Thoracic aorta (tissue), 2 donors: ENCODE data around the gene MAFG. TPM values are rescaled to one million over a fixed set of nuclear protein-coding genes. Genes with fewer than 3 reads are reported as not detected.

ENCODE experiments used
- ATAC-seq: fragments of 150-250 bp; one replicate; pipeline ENCODE4 v1.8.0; 2017; ENCODE audit warnings: low read depth; ENCODE audit not compliant: insufficient number of reproducible peaks, low FRiP score
- DNase-seq: peaks from one replicate; pipeline ENCODE4 v3.0.0-alpha.2; 2020; ENCODE audit warnings: low spot score
- H3K27ac ChIP-seq, 2 donors: fragments of 200-600 bp; sonication (generic); 1 replicate in 1 of 2; 2 replicates in 1 of 2; pipeline ENCODE4 v1.5.1; 2016; ENCODE audit warnings: mild to moderate bottlenecking in 2 of 2, moderate library complexity in 2 of 2
- H3K27me3 ChIP-seq: fragments of 200-600 bp; sonication (generic); replicated peaks from 2 replicates; pipeline ENCODE4 v1.6.0; 2016; ENCODE audit warnings: mild to moderate bottlenecking; ENCODE audit not compliant: insufficient read depth
- H3K36me3 ChIP-seq: fragments of 200-600 bp; sonication (generic); one replicate; pipeline ENCODE4 v1.5.1; 2016
- H3K4me1 ChIP-seq, 2 donors: fragments of 200-600 bp; sonication (generic); 1 replicate in 1 of 2; 2 replicates in 1 of 2; pipeline versions ENCODE4 v1.5.1 to v1.6.0; 2016; ENCODE audit warnings: low read depth in 2 of 2, mild to moderate bottlenecking in 1 of 2; ENCODE audit not compliant: control insufficient read depth in 1 of 2
- H3K4me3 ChIP-seq: fragments of 200-600 bp; sonication (generic); 2 replicates; pipeline ENCODE4 v1.5.1; 2016; ENCODE audit warnings: mild to moderate bottlenecking
- H3K9me3 ChIP-seq: fragments of 200-600 bp; sonication (generic); 2 replicates; pipeline ENCODE4 v1.5.1; 2016
- total RNA-seq, 2 donors: library from RNA; depleted of rRNA; stranded (reverse); fragments of >200 nt; gene quantifications; one replicate each; pipeline versions ENCODE4 v1.1.0 to v1.2.3, GENCODE V29; 2016
- TF ChIP-seq, protein P1 (sequence below): fragments of 200-600 bp; sonication (generic); IDR thresholded peaks from one replicate; pipeline ENCODE4 v1.5.1; 2019; ENCODE audit warnings: antibody characterized with exemption

MAFG gene
- total RNA-seq, 2 donors from 2014 or later = 29.8 to 32.1 TPM

DNA sequence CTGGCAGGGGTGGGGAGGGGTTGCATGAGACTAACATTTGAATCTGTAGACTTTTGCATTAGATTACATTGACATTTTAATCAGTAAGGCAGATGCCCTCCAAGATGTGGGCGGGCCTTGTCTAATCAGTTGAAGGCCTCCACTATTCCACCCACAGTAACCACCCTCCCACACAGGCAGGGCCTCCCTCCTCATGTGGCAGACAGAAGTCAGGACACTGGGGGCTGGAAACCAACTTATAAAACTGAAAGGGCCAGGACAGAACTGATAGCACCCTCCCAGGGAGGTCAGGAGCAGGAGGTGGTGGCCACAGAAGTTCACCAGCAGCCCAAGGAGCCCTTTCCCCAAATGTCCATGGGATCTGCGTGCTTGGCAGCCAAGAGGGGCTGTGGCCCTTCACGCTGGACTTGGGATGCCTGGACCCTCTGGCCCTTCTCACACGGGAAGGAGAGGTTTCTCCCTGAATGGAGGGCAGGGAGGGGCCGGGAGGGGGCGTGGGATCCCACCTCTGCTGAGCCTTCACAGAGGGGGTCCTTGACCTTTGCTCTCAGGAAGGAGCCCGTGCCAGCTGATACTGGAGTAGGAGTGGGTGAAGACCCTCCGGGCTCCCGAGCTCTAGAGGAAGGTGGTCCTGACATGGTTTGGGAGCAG is 4.9 kb upstream of the MAFG start:
- H3K36me3 ChIP-seq = no peaks in the 10 kb centered on the region
- H3K27ac ChIP-seq = no peak overlapping the region
- no peak for ATAC-seq
- H3K4me1 ChIP-seq = peaks cover 10 to 20% of the 10 kb centered on the region in 2 donors
- no peak for DNase-seq
- TF ChIP-seq, protein P1, sequence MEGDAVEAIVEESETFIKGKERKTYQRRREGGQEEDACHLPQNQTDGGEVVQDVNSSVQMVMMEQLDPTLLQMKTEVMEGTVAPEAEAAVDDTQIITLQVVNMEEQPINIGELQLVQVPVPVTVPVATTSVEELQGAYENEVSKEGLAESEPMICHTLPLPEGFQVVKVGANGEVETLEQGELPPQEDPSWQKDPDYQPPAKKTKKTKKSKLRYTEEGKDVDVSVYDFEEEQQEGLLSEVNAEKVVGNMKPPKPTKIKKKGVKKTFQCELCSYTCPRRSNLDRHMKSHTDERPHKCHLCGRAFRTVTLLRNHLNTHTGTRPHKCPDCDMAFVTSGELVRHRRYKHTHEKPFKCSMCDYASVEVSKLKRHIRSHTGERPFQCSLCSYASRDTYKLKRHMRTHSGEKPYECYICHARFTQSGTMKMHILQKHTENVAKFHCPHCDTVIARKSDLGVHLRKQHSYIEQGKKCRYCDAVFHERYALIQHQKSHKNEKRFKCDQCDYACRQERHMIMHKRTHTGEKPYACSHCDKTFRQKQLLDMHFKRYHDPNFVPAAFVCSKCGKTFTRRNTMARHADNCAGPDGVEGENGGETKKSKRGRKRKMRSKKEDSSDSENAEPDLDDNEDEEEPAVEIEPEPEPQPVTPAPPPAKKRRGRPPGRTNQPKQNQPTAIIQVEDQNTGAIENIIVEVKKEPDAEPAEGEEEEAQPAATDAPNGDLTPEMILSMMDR = no peak
- no peaks in the 10 kb centered on the region for H3K9me3 ChIP-seq
- no peaks in the 10 kb centered on the region for H3K27me3 ChIP-seq
- no peak overlapping the region for H3K4me3 ChIP-seq

DNA sequence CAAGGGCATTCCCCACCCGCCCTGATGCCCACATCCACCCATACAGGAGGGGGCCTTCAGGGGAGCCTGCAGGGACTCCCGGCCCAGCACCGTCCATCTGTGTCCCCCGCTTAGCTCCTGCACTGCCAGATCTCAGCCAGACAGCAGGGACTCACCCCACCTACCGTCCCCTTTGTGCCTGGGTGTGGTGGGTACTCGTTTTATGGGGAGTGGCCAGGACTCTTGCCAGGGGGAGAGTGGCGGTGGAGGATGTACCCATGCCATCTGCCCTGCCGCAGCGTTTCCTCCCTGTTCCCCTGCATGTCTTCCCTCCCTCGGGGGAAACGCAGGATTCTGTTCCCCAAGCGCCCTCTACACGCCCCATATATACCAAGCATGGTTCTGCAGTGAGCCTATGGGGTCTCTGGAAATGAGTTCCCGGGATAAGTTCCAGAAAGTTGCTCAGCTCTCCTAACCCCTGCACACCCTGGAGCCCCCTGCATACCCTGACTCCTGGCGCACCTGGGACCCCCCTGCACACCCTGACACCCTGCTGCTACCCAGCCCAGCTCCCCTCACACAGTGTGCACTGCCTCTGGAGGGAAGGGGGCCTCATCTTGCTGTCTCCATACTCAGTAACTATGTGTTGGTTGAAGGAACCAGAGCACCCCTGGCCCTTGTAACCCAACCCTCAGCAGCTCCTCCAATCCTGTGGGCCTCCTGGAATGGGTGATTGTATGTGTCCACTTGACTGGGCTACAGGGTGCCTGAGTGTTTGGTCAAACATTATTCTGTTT is 4.2 kb upstream of the MAFG start:
- peaks cover 8 to 13% of the 10 kb centered on the region in 2 donors for H3K4me1 ChIP-seq
- TF ChIP-seq, protein P1 = no peak
- ATAC-seq = no peak

DNA sequence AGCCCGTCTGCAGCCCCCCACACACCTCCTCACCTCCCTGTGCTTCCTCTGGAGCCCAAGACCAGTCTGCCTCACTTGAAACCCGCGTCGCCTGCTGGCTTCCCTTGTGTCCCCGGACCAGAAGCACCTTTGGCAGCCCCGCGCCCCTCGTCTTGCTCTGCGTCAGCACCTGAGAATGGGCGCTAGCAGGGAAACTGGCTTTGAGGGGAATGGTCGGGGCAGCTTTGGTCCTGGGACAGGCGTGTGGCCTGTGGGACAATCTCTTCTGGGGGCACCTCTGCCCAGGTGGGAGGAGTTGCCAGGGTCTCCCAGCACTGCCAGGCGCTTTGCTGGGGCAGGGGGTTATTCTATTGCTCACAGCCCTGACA is 3.6 kb upstream of the MAFG start:
- H3K4me1 ChIP-seq = peaks cover 7 to 10% of the 10 kb centered on the region in 2 donors
- TF ChIP-seq, protein P1 = no peak
- ATAC-seq = no peak

More for the DNA sequence above, 4.2 kb upstream of the MAFG start:
- Histone ChIP-seq H3K36me3 (no peaks in the 10 kb centered on the region), H3K9me3 (no peaks in the 10 kb centered on the region), H3K27me3 (no peaks in the 10 kb centered on the region), H3K4me3 (no peak overlapping the region), H3K27ac (no peak overlapping the region)
- DNase-seq = no peak

GRCh38 chr17:81930142-81931125 is 2.9 kb upstream of the MAFG start:
- H3K4me3 ChIP-seq = no peak overlapping the region
- TF ChIP-seq, protein P1 = no peak
- DNase-seq (no peak), ATAC-seq (no peak)
- no peaks in the 10 kb centered on the region for H3K9me3 ChIP-seq
- H3K27me3 ChIP-seq = no peaks in the 10 kb centered on the region
- no peaks in the 10 kb centered on the region for H3K36me3 ChIP-seq
- peaks cover 10 to 18% of the 10 kb centered on the region in 2 donors for H3K4me1 ChIP-seq
- H3K27ac ChIP-seq = no peak overlapping the region

More for the DNA sequence above, 3.6 kb upstream of the MAFG start:
- DNase-seq = no peak
- no peaks in the 10 kb centered on the region for H3K36me3 ChIP-seq
- no peaks in the 10 kb centered on the region for H3K27me3 ChIP-seq
- no peak overlapping the region for H3K27ac ChIP-seq
- H3K4me3 ChIP-seq = no peak overlapping the region
- H3K9me3 ChIP-seq = no peaks in the 10 kb centered on the region
